OCI-LY1 (cell line): Measurements from ENCODE around the gene CTIF.

Source experiments
- H2AFZ ChIP-seq: fragments of 200-600 bp; sonication (generic), shearing (Covaris generic); 2 replicates; pipeline ENCODE4 v1.6.0; 2014; ENCODE audit warnings: antibody characterized with exemption, mild to moderate bottlenecking, low read length
- H3F3A ChIP-seq: fragments of 200-600 bp; sonication (generic), shearing (Covaris generic); 2 replicates; pipeline ENCODE4 v1.6.0; 2014; ENCODE audit warnings: mild to moderate bottlenecking, antibody characterized with exemption, low read length, moderate library complexity; ENCODE audit not compliant: insufficient read depth
- H3K27ac ChIP-seq: fragments of 200-600 bp; sonication (generic); 2 replicates; pipeline ENCODE4 v1.5.1; 2014; ENCODE audit warnings: low read length, mixed run types, mild to moderate bottlenecking, low read depth; ENCODE audit not compliant: poor library complexity, severe bottlenecking
- H3K27me3 ChIP-seq: fragments of 200-600 bp; sonication (generic); 2 replicates; pipeline ENCODE4 v1.6.0; 2014; ENCODE audit warnings: antibody characterized with exemption, mild to moderate bottlenecking, low read length, moderate library complexity; ENCODE audit not compliant: insufficient read depth
- H3K36me3 ChIP-seq: fragments of 200-600 bp; sonication (generic); 2 replicates; pipeline ENCODE4 v1.6.1; 2014; ENCODE audit warnings: mild to moderate bottlenecking, antibody characterized with exemption, low read length, moderate library complexity, mixed read lengths; ENCODE audit not compliant: insufficient read depth
- H3K4me1 ChIP-seq: fragments of 200-600 bp; sonication (generic); 2 replicates; pipeline ENCODE4 v1.5.1; 2014; ENCODE audit warnings: mild to moderate bottlenecking, low read length, moderate library complexity; ENCODE audit not compliant: insufficient read depth, severe bottlenecking
- H3K4me2 ChIP-seq: fragments of 200-600 bp; sonication (generic), shearing (Covaris generic); 2 replicates; pipeline ENCODE4 v1.6.1; 2014; ENCODE audit warnings: low read length
- H3K4me3 ChIP-seq: fragments of 200-600 bp; sonication (generic); 2 replicates; pipeline ENCODE4 v1.5.1; 2014; ENCODE audit warnings: low read length, low read depth, mild to moderate bottlenecking, mixed read lengths; ENCODE audit not compliant: poor library complexity, severe bottlenecking
- H3K79me2 ChIP-seq: fragments of 200-600 bp; shearing (Covaris generic); 2 replicates; pipeline ENCODE4 v1.6.1; 2016; ENCODE audit warnings: mixed run types, low read length, mixed read lengths; ENCODE audit not compliant: insufficient read depth
- H3K9ac ChIP-seq: fragments of 200-600 bp; sonication (generic), shearing (Covaris generic); 2 replicates; pipeline ENCODE4 v1.6.1; 2014; ENCODE audit warnings: mild to moderate bottlenecking, low read length, mixed read lengths
- H3K9me2 ChIP-seq: fragments of 200-600 bp; sonication (generic), shearing (Covaris generic); 2 replicates; pipeline ENCODE4 v1.6.1; 2014; ENCODE audit warnings: low read depth, mild to moderate bottlenecking, low read length, mixed read lengths
- H3K9me3 ChIP-seq: fragments of 200-600 bp; shearing (Covaris generic); 2 replicates; pipeline ENCODE4 v1.6.1; 2014; ENCODE audit warnings: low read length, mixed read lengths
- H4K20me1 ChIP-seq: fragments of 200-600 bp; sonication (generic), shearing (Covaris generic); 2 replicates; pipeline ENCODE4 v1.6.0; 2016; ENCODE audit warnings: mild to moderate bottlenecking, low read length; ENCODE audit not compliant: insufficient read depth
- CTCF ChIP-seq: fragments of 200-600 bp; sonication (generic), shearing (Covaris generic); IDR thresholded peaks from 2 replicates; pipeline ENCODE4 v1.5.1; 2017; ENCODE audit warnings: mild to moderate bottlenecking, antibody characterized with exemption, low read length, moderate library complexity, mixed read lengths
- EZH2 ChIP-seq: fragments of 200-600 bp; sonication (generic), shearing (Covaris generic); IDR thresholded peaks from 2 replicates; pipeline ENCODE4 v1.8.0; 2017; ENCODE audit warnings: borderline replicate concordance, mixed run types, mild to moderate bottlenecking, antibody characterized with exemption, low read length, moderate library complexity, mixed read lengths

The CTIF gene

GRCh38 chr18:48557640-48558174 is 18.9 kb downstream of the CTIF start:
- no peak overlapping the region for H3K4me3 ChIP-seq
- no peaks in the 10 kb centered on the region for H3K4me1 ChIP-seq
- H3F3A ChIP-seq = no peaks in the 10 kb centered on the region
- no peak overlapping the region for H2AFZ ChIP-seq
- no peak overlapping the region for H3K27ac ChIP-seq
- no peak overlapping the region for H3K9ac ChIP-seq
- H3K36me3 ChIP-seq = no peaks in the 10 kb centered on the region
- H3K9me2 ChIP-seq = no peaks in the 10 kb centered on the region
- TF ChIP-seq EZH2 = no peak
- no peak for TF ChIP-seq CTCF
- no peaks in the 10 kb centered on the region for H3K9me3 ChIP-seq
- H3K27me3 ChIP-seq = 0 out of 2 replicates have a peak, but pooled peaks cover 4% of the 10 kb centered on the region
- H3K79me2 ChIP-seq = no peaks in the 10 kb centered on the region
- no peaks in the 10 kb centered on the region for H4K20me1 ChIP-seq
- no peak overlapping the region for H3K4me2 ChIP-seq

- 0 out of 2 replicates have a peak, but pooled peaks cover 4% of the 10 kb centered on the region for H3K27me3 ChIP-seq
- H3K9me3 ChIP-seq = no peaks in the 10 kb centered on the region
- no peak overlapping the region for H2AFZ ChIP-seq
- H3K4me1 ChIP-seq = no peaks in the 10 kb centered on the region
- H3K36me3 ChIP-seq = no peaks in the 10 kb centered on the region
- TF ChIP-seq CTCF = no peak
- no peak for TF ChIP-seq EZH2
- H3K4me3 ChIP-seq = no peak overlapping the region
- no peaks in the 10 kb centered on the region for H3K9me2 ChIP-seq
- H3K9ac ChIP-seq = no peak overlapping the region
- no peak overlapping the region for H3K27ac ChIP-seq
- no peaks in the 10 kb centered on the region for H3F3A ChIP-seq
- H3K4me2 ChIP-seq = no peak overlapping the region
- no peaks in the 10 kb centered on the region for H4K20me1 ChIP-seq
- no peaks in the 10 kb centered on the region for H3K79me2 ChIP-seq
These were observed 19.4 kb downstream of the CTIF start for GRCh38 chr18:48558248-48558647.

- no peaks in the 10 kb centered on the region for H3F3A ChIP-seq
- no peaks in the 10 kb centered on the region for H4K20me1 ChIP-seq
- TF ChIP-seq EZH2 = no peak
- H3K9me3 ChIP-seq = no peaks in the 10 kb centered on the region
- H3K4me3 ChIP-seq = no peak overlapping the region
- no peaks in the 10 kb centered on the region for H3K79me2 ChIP-seq
- H3K4me1 ChIP-seq = no peaks in the 10 kb centered on the region
- no peak overlapping the region for H3K27ac ChIP-seq
- no peak overlapping the region for H3K9ac ChIP-seq
- no peak overlapping the region for H3K4me2 ChIP-seq
- 0 out of 2 replicates have a peak, but pooled peaks cover 4% of the 10 kb centered on the region for H3K27me3 ChIP-seq
- no peaks in the 10 kb centered on the region for H3K36me3 ChIP-seq
- no peak overlapping the region for H2AFZ ChIP-seq
- no peaks in the 10 kb centered on the region for H3K9me2 ChIP-seq
These were observed 21.7 kb downstream of the CTIF start for GRCh38 chr18:48560491-48560890.

GRCh38 chr18:48562075-48562474 is 23.2 kb downstream of the CTIF start:
- H3K4me3 ChIP-seq = no peak overlapping the region
- no peak overlapping the region for H3K4me2 ChIP-seq
- no peak overlapping the region for H3K27ac ChIP-seq
- no peaks in the 10 kb centered on the region for H3K9me3 ChIP-seq
- no peak for TF ChIP-seq CTCF
- TF ChIP-seq EZH2 = no peak
- no peaks in the 10 kb centered on the region for H3K36me3 ChIP-seq
- no peaks in the 10 kb centered on the region for H3K9me2 ChIP-seq
- no peaks in the 10 kb centered on the region for H4K20me1 ChIP-seq
- H3K4me1 ChIP-seq = no peaks in the 10 kb centered on the region
- H2AFZ ChIP-seq = no peak overlapping the region
- no peak overlapping the region for H3K9ac ChIP-seq
- no peaks in the 10 kb centered on the region for H3K79me2 ChIP-seq
- 0 out of 2 replicates have a peak, but pooled peaks cover 4% of the 10 kb centered on the region for H3K27me3 ChIP-seq
- H3F3A ChIP-seq = no peaks in the 10 kb centered on the region
